ENCODE measurements around the gene GNAS-AS1. TPM values are rescaled to one million over a fixed set of nuclear protein-coding genes. Genes with fewer than 3 reads are reported as not detected.
A peak's percentile ranks its signal among the peaks of the same experiment; 100 is the strongest.

Gene GNAS-AS1
- total RNA-seq, 1 donor from 2014 or later = 1.1 TPM

GRCh38 chr20:58787211-58788005 is 63.3 kb downstream of the GNAS-AS1 start:
- Histone ChIP-seq H3K9me3 (no peaks in the 10 kb centered on the region), H3K27ac (no peak overlapping the region), H3K36me3 (no peaks in the 10 kb centered on the region), H3K4me3 (no peak overlapping the region), H3K27me3 (peaks cover 18% of the 10 kb centered on the region), H3K4me1 (no peaks in the 10 kb centered on the region)
- ATAC-seq = no peak
- TF ChIP-seq CTCF (IDR thresholded peaks at IDR 0.05) = no peak
- intact Hi-C loops (cut with DNase I) = no loop called here
- DNase-seq = no peak

- no peak for TF ChIP-seq CTCF (IDR thresholded peaks at IDR 0.05)
- Histone ChIP-seq H3K36me3 (no peaks in the 10 kb centered on the region), H3K9me3 (no peaks in the 10 kb centered on the region), H3K27ac (no peak overlapping the region), H3K4me1 (no peaks in the 10 kb centered on the region), H3K4me3 (no peak overlapping the region), H3K27me3 (peaks cover 9% of the 10 kb centered on the region)
- peak; percentile 54 for DNase-seq
- peak; percentile 14 for ATAC-seq
- intact Hi-C loops (cut with DNase I) = no loop called here
Observed at GRCh38 chr20:58784321-58785074, 66.2 kb downstream of the GNAS-AS1 start.

- intact Hi-C loops (cut with DNase I) = no loop called here
- Histone ChIP-seq H3K27me3 (peaks cover 16% of the 10 kb centered on the region), H3K4me3 (no peak overlapping the region), H3K36me3 (no peaks in the 10 kb centered on the region), H3K27ac (no peak overlapping the region), H3K4me1 (no peaks in the 10 kb centered on the region), H3K9me3 (no peaks in the 10 kb centered on the region)
- peak; percentile 3 for DNase-seq
- no peak for TF ChIP-seq CTCF (IDR thresholded peaks at IDR 0.05)
- ATAC-seq = no peak
Observed at GRCh38 chr20:58783511-58784011, 67.1 kb downstream of the GNAS-AS1 start.

- intact Hi-C loops (cut with DNase I) = no loop called here
- ATAC-seq = no peak
- Histone ChIP-seq H3K4me3 (no peak overlapping the region), H3K9me3 (no peaks in the 10 kb centered on the region), H3K4me1 (no peaks in the 10 kb centered on the region), H3K27ac (no peak overlapping the region), H3K36me3 (no peaks in the 10 kb centered on the region), H3K27me3 (peaks cover 18% of the 10 kb centered on the region)
- DNase-seq = no peak
- no peak for TF ChIP-seq CTCF (IDR thresholded peaks at IDR 0.05)
Observed at GRCh38 chr20:58781138-58781537, 69.6 kb downstream of the GNAS-AS1 start.

- intact Hi-C loops (cut with DNase I) = no loop called here
- DNase-seq (peak; percentile 8), ATAC-seq (no peak)
- Histone ChIP-seq H3K9me3 (no peaks in the 10 kb centered on the region), H3K4me1 (no peaks in the 10 kb centered on the region), H3K27ac (no peak overlapping the region), H3K27me3 (peaks cover 26% of the 10 kb centered on the region), H3K4me3 (no peak overlapping the region), H3K36me3 (no peaks in the 10 kb centered on the region)
- TF ChIP-seq CTCF (IDR thresholded peaks at IDR 0.05) = no peak
Observed at GRCh38 chr20:58778760-58779159, 71.9 kb downstream of the GNAS-AS1 start.
